C4-2B (cell line): ENCODE data around the gene PTPRN.

Experiments
- H3K27ac ChIP-seq: fragments of 450-650 bp; 2 replicates; pipeline ENCODE4 v1.5.1; 2017
- ZFX ChIP-seq: fragments of 450-650 bp; IDR thresholded peaks from 2 replicates; pipeline ENCODE4 v1.6.1; 2017
- TF ChIP-seq, protein P1 (sequence below): fragments of 450-650 bp; conservative IDR thresholded peaks from 2 replicates; pipeline ENCODE4 v1.5.1; 2017; ENCODE audit warnings: mild to moderate bottlenecking

PTPRN gene

DNA sequence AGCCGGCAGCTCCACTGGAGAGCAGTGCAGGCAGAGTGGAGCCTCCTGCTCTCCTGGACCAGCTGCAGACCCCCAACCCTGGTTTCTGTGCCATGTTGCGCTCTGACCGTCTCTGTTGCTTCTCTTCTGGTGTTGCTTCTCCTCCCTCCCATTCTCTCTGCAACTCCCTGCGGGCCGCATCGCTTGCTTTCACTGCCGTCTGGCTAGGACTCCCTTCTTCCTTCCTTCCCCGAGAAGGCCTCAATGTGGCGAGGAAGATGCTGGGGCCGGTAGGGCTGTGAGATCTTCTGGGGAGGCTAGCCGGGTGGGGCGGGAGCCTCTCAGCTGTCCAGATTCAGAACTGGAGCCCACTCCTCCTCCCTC, 23.8 kb downstream of the PTPRN start:
- no peak for TF ChIP-seq ZFX
- TF ChIP-seq, protein P1, sequence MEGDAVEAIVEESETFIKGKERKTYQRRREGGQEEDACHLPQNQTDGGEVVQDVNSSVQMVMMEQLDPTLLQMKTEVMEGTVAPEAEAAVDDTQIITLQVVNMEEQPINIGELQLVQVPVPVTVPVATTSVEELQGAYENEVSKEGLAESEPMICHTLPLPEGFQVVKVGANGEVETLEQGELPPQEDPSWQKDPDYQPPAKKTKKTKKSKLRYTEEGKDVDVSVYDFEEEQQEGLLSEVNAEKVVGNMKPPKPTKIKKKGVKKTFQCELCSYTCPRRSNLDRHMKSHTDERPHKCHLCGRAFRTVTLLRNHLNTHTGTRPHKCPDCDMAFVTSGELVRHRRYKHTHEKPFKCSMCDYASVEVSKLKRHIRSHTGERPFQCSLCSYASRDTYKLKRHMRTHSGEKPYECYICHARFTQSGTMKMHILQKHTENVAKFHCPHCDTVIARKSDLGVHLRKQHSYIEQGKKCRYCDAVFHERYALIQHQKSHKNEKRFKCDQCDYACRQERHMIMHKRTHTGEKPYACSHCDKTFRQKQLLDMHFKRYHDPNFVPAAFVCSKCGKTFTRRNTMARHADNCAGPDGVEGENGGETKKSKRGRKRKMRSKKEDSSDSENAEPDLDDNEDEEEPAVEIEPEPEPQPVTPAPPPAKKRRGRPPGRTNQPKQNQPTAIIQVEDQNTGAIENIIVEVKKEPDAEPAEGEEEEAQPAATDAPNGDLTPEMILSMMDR = no peak
- H3K27ac ChIP-seq = no peak overlapping the region

DNA sequence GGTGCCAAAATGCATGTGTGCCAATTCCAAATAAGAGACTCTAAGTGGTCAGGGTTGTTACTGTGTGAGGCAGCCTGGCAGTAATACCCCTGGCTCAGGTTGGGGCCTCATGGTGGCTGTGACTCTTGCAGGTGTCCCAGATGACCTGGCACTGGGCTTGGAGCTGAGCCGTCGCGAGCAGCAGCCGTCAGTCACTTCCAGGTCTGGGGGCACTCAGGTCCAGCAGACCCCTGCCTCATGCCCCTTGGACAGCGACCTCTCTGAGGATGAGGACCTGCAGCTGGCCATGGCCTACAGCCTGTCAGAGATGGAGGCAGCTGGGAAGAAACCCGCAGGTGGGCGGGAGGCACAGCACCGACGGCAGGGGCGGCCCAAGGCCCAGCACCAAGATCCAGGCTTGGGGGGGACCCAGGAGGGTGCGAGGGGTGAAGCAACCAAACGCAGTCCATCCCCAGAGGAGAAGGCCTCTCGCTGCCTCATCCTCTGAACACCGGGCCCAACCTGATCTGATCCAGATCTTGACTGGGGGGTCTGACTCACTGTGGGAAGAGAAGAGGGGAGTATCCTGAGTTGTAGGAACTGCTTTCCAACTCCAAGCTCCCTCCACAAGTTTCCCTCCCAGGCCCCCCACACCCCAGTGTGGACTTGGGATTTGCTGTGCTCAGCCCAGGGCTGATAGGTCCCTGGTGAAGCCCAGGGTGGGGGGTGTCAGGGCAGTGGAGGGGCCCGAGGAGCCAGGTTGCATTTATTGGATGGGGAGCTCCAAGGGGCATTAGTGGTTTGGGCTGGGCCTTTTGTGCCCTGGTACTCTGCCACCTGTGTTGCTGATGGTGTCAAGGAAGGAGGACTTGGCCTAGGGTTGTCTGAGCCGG, 24.5 kb downstream of the PTPRN start:
- TF ChIP-seq, protein P1 = no peak
- TF ChIP-seq ZFX = no peak
- no peak overlapping the region for H3K27ac ChIP-seq

DNA sequence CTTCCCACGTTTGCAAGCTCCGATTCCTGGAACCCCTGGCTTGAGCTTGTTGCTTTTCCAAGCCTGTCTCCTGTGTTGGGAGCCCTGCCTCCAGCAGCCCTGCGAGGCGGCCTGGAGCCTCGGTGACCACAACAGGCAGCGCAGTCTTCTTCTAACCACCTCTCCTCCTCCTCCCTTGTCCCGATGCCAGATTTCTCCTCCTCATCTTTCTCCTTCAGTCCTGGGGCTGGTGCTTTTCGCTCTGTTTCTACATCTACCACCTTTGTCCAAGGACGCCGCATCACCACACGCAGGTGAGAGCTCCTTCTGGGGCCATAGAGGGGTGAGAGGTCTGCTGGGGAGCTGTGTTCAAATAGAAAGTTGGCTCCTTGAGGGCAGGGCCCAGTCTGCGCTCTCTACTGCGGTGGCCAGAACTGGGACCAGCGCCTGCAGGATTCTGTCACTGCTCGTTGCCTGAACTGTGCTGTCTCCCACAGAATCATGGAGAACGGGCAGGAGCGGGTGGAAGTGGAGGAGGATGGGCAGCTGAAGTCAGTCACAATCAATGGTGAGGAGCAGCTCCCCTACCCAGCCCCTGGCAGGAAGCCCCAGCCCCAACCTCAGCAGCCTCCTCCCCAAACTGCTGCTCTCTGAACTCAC, 26.1 kb downstream of the PTPRN start:
- no peak for TF ChIP-seq ZFX
- TF ChIP-seq, protein P1 = no peak
- no peak overlapping the region for H3K27ac ChIP-seq

DNA sequence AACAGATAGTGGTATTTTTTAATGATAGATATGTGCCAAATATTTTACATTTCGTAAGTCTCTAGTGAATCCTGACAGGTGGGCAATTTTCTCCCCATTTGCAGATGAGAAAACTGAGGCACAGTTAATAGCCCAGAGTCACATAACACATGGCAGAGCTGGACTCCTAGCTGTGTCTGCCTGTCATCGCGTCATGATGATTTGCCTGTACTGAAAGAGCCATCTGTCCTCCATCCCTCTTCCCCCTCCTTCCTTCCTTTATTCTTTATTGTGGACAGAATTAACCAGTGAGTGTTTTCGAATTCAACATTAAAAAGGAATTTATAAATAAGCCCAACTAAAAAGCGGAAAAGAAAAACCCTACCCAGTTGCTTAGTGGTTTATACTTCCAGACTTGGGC, 26.8 kb downstream of the PTPRN start:
- H3K27ac ChIP-seq = no peak overlapping the region
- no peak for TF ChIP-seq ZFX
- TF ChIP-seq, protein P1 = no peak

DNA sequence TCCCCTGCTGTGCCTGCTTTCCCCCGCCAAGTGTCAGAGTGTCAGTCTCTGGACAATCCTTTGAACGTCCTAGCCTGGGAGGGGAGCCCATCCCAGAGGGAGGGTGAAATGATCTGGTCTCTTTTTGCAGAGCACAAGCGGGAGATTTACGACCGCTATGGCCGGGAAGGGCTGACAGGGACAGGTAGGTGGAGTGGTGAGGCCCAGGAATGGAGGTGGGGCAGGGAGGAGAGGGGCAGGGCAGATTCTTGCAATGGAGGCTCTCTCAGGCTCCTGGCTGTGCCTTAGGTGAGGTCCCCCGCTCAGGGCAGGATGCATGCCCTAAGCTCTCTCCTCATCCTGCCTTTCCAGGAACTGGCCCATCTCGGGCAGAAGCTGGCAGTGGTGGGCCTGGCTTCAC, 27.6 kb downstream of the PTPRN start:
- H3K27ac ChIP-seq = no peak overlapping the region
- no peak for TF ChIP-seq ZFX
- TF ChIP-seq, protein P1 = no peak

DNA sequence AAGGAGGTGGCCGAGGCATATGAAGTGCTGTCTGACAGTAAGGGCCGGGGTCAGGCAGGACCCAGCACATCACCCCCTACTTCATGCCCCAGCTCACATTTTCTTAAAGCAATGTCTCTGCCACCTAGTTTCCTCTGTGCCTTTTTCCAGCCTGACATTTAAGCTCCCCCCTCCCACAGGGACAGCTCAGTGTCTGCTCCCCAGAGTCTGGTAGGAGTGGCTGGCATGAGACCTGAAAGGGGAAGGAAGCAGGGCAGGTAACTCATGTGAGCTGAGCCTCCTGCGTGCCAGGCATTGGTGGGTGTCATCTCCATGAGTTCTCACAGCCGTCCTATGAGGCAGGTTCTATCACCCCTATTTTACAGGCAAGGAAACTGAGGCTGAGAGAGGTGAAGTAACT, 28.6 kb downstream of the PTPRN start:
- TF ChIP-seq ZFX = no peak
- TF ChIP-seq, protein P1 = no peak
- H3K27ac ChIP-seq = no peak overlapping the region

DNA sequence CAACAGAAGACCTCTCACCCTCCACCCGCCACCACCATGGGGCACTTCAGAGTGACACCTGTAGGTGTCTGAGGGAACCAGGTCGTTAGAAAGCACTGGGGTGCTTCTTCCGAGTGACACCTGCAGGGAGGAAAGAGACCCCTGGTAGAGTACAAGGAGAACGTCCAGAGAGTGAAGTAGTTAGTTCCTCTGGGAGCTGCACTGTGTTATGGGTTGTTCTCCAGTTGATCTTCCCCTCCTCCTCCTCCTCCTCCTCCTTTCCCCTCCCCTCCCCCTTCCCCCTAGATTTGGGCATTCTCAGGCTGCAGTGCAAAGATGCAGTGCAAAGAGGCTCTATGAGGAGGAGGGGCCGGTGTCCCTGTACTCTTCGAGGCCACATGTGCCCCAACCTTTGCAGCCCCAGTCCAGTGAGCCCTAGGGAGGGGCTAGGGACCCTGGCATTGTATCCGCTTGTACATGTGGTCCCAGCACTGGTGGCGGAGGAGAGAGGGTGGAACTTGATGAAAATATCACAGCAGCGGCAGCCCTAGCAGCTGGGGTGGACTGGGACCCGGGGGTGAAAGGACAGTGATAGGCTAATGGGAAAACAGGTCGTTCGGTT, 29.2 kb downstream of the PTPRN start:
- no peak for TF ChIP-seq ZFX
- TF ChIP-seq, protein P1 = no peak
- H3K27ac ChIP-seq = peak overlapping the region; percentile 69
